Osteocyte (in vitro differentiated cells): ENCODE measurements around the gene MTUS2. TPM values are rescaled to one million over a fixed set of nuclear protein-coding genes. Genes with fewer than 3 reads are reported as not detected.

ENCODE experiments used
- DNase-seq: peaks from one replicate; pipeline ENCODE4 v3.0.0; 2021; ENCODE audit warnings: mixed read lengths; ENCODE audit not compliant: unreplicated experiment; ENCODE audit errors: extremely low spot score
- H3K27ac Mint-ChIP-seq: one replicate; pipeline ENCODE4 v1.8.0; 2021; ENCODE audit warnings: mild to moderate bottlenecking, mixed read lengths; ENCODE audit not compliant: unreplicated experiment
- H3K27me3 Mint-ChIP-seq: one replicate; pipeline ENCODE4 v1.8.0; 2021; ENCODE audit warnings: mixed read lengths; ENCODE audit not compliant: unreplicated experiment
- H3K36me3 Mint-ChIP-seq: one replicate; pipeline ENCODE4 v1.8.0; 2021; ENCODE audit warnings: mixed read lengths; ENCODE audit not compliant: unreplicated experiment
- H3K4me1 Mint-ChIP-seq: one replicate; pipeline ENCODE4 v1.8.0; 2021; ENCODE audit warnings: mixed read lengths; ENCODE audit not compliant: unreplicated experiment
- H3K4me3 Mint-ChIP-seq: one replicate; pipeline ENCODE4 v1.8.0; 2021; ENCODE audit warnings: mild to moderate bottlenecking, moderate library complexity, mixed read lengths; ENCODE audit not compliant: unreplicated experiment
- H3K9me3 Mint-ChIP-seq: one replicate; pipeline ENCODE4 v1.8.0; 2021; ENCODE audit warnings: mixed read lengths; ENCODE audit not compliant: unreplicated experiment
- total RNA-seq: library from RNA; stranded (reverse); gene quantifications from 2 replicates; pipeline ENCODE4 v1.2.1, GENCODE V29; 2021
- TF ChIP-seq, protein P1 (sequence below): fragments of 200-600 bp; sonication (generic); IDR thresholded peaks from 2 replicates; pipeline ENCODE4 v1.5.0; 2021; ENCODE audit warnings: antibody characterized with exemption, mild to moderate bottlenecking, moderate library complexity

MTUS2 gene
- total RNA-seq, 1 donor from 2014 or later, result 0.05 TPM

DNA sequence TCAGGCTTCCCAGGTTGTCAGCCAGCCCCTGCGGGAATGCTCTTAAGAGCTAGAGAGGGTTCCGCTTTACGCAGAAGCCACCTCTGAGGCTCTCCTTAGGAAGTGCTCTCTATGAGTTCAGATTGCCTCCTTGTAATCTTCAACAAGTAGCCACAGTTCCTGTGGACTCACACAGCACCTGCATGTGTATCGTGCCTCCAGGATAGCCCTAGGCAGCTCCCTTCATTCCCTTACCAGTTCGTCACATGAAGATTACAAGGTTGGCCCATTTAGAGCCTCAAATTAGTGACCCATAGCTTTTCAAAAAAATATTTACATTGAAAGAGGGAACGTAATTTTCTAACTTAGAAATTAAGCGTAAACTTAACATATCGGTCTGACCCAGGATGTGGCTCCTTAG, 284.3 kb downstream of the MTUS2 start:
- no peak overlapping the region for H3K4me3 Mint-ChIP-seq
- H3K4me1 Mint-ChIP-seq, result no peaks in the 10 kb centered on the region
- TF ChIP-seq, protein P1, sequence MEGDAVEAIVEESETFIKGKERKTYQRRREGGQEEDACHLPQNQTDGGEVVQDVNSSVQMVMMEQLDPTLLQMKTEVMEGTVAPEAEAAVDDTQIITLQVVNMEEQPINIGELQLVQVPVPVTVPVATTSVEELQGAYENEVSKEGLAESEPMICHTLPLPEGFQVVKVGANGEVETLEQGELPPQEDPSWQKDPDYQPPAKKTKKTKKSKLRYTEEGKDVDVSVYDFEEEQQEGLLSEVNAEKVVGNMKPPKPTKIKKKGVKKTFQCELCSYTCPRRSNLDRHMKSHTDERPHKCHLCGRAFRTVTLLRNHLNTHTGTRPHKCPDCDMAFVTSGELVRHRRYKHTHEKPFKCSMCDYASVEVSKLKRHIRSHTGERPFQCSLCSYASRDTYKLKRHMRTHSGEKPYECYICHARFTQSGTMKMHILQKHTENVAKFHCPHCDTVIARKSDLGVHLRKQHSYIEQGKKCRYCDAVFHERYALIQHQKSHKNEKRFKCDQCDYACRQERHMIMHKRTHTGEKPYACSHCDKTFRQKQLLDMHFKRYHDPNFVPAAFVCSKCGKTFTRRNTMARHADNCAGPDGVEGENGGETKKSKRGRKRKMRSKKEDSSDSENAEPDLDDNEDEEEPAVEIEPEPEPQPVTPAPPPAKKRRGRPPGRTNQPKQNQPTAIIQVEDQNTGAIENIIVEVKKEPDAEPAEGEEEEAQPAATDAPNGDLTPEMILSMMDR, result no peak
- DNase-seq, result no peak
- no peaks in the 10 kb centered on the region for H3K9me3 Mint-ChIP-seq
- no peak overlapping the region for H3K27ac Mint-ChIP-seq
- H3K36me3 Mint-ChIP-seq, result no peaks in the 10 kb centered on the region
- H3K27me3 Mint-ChIP-seq, result no peaks in the 10 kb centered on the region

DNA sequence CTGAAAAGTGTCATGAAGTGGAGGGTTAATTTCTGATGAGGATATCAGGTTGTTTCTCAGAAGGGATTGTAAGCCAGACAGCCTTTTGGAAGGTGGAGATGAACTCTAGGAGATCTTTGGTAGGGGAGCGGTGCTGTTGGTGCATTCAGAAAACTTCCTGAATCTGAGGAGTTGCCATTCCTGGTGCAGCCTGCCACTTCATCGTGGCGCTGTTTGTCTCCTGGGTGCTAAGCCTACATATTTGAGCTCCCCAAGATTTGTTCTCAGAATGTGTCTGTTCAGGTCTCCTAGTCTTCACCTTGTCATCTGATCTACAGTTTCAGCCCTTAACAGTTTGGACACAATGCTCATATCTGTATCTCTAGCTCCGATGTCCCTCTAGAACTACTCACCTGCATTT, 285.6 kb downstream of the MTUS2 start:
- Mint-ChIP-seq H3K27me3 (peaks cover 2% of the 10 kb centered on the region), H3K4me3 (no peak overlapping the region), H3K9me3 (no peaks in the 10 kb centered on the region), H3K27ac (no peak overlapping the region), H3K4me1 (no peaks in the 10 kb centered on the region), H3K36me3 (no peaks in the 10 kb centered on the region)
- TF ChIP-seq, protein P1, result no peak
- DNase-seq, result no peak

DNA sequence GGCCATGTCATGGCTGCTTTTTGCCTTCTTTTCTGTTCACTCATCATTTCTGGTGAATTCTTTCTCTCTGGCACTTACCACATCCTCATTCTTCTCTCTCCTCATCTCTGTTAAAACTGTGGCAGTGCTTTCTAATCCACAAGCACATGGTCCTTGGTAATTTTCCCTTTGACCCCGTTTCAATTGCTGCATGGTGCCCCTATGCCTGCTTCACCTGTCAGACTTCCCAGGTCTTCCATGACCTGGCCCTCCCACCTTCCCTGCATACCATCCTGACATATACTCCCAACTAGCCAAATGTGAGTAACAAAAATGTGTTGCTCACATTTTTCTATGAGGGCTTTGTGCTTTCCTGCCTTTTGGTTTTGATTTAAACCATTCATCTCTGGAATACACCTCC, 286.5 kb downstream of the MTUS2 start:
- Mint-ChIP-seq H3K9me3 (no peaks in the 10 kb centered on the region), H3K4me3 (no peak overlapping the region), H3K36me3 (no peaks in the 10 kb centered on the region), H3K27ac (no peak overlapping the region), H3K27me3 (peaks cover 2% of the 10 kb centered on the region), H3K4me1 (no peaks in the 10 kb centered on the region)
- TF ChIP-seq, protein P1, result no peak
- DNase-seq, result no peak

GRCh38 chr13:29108068-29108786, 288.1 kb downstream of the MTUS2 start:
- no peak overlapping the region for H3K27ac Mint-ChIP-seq
- H3K9me3 Mint-ChIP-seq, result no peaks in the 10 kb centered on the region

DNA sequence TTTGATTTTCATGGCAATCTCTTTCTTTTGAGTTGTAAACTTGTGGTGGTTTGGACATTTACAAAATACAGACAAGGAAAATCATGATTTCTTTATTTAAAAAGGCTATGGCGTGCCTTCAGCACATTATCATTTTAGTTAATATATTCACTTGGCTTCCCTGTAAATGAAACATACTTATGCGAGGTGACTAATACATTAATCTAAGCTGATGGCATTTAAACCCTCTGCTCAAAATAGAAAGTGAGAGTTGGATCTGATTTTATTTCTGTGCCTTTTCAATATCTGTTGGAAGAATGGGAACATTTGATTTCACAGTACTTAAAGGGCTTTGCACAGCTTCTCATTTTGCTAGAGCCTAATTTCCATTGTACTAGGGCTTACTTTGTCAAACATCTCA, 289.8 kb downstream of the MTUS2 start:
- no peak overlapping the region for H3K27ac Mint-ChIP-seq
- H3K9me3 Mint-ChIP-seq, result no peaks in the 10 kb centered on the region
- TF ChIP-seq, protein P1, result no peak
- H3K36me3 Mint-ChIP-seq, result no peaks in the 10 kb centered on the region
- H3K4me1 Mint-ChIP-seq, result no peaks in the 10 kb centered on the region
- no peak overlapping the region for H3K4me3 Mint-ChIP-seq
- H3K27me3 Mint-ChIP-seq, result peaks cover 2% of the 10 kb centered on the region
- no peak for DNase-seq

More at GRCh38 chr13:29108068-29108786, 288.1 kb downstream of the MTUS2 start:
- TF ChIP-seq, protein P1, result no peak
- DNase-seq, result no peak
- Mint-ChIP-seq H3K4me3 (no peak overlapping the region), H3K36me3 (no peaks in the 10 kb centered on the region), H3K27me3 (peaks cover 2% of the 10 kb centered on the region), H3K4me1 (no peaks in the 10 kb centered on the region)
